Peyer's patch (tissue), 4 donors: ENCODE measurements around the gene GH1.
"Not testable (repeated sequence)": the region's sequence is repeated elsewhere in the genome, so short reads cannot be mapped to it uniquely, and the experiment has no call there.

Source experiments
- POLR2A ChIP-seq, 2 donors: fragments of 450-650 bp; IDR thresholded peaks; one replicate each; pipeline ENCODE4 v1.5.1; 2017; ENCODE audit warnings: antibody characterized with exemption in 2 of 2, mild to moderate bottlenecking in 2 of 2, moderate library complexity in 2 of 2
- TF ChIP-seq, protein P1 (sequence below), 6 experiments: fragments of 450-650 bp in 4 of 6; fragments of 200-600 bp in 2 of 6; sonication (generic) in 1 of 6; IDR thresholded peaks; one replicate each; pipeline ENCODE4 v1.5.1; 2017 to 2019; ENCODE audit warnings: antibody characterized with exemption in 6 of 6, mild to moderate bottlenecking in 3 of 6, moderate library complexity in 1 of 6

DNA sequence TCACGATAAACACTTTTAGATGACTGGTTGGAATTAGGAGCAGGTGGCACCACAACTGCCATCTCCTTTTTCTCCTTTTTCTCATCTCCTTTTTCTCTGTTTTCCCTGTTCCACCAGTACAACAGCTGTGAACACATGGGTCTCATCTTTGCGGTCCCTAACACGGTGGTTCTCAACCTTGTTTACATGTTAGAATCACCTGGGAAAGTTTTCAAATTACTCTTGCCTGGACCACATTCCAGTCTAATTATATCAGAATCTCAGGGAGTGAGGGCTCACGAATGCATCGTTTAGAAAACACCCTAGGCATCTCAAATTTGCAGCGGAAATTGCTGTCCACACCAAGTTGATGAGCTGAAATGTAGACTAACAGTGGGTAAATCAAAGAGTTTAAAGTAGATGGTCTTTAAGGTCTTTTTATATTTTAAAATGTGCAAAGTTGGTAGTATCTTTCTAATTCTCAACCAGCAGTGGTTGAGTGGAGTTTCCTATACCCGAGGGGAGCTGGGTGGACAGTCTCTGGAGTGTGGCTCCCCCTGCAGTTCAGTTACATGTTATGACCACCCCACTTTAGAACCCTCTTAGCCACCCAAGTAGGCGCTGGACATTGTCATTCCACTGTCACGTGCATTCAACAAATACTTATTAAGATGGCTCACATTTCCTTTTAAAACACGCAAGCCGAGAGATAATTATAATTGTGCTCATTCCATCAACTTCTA, 26.2 kb downstream of the GH1 start:
- TF ChIP-seq, protein P1, sequence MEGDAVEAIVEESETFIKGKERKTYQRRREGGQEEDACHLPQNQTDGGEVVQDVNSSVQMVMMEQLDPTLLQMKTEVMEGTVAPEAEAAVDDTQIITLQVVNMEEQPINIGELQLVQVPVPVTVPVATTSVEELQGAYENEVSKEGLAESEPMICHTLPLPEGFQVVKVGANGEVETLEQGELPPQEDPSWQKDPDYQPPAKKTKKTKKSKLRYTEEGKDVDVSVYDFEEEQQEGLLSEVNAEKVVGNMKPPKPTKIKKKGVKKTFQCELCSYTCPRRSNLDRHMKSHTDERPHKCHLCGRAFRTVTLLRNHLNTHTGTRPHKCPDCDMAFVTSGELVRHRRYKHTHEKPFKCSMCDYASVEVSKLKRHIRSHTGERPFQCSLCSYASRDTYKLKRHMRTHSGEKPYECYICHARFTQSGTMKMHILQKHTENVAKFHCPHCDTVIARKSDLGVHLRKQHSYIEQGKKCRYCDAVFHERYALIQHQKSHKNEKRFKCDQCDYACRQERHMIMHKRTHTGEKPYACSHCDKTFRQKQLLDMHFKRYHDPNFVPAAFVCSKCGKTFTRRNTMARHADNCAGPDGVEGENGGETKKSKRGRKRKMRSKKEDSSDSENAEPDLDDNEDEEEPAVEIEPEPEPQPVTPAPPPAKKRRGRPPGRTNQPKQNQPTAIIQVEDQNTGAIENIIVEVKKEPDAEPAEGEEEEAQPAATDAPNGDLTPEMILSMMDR (IDR thresholded peaks at IDR 0.05): not testable (repeated sequence)
- not testable (repeated sequence) for TF ChIP-seq POLR2A (IDR thresholded peaks at IDR 0.05)
